Activated T-cell treated with anti-CD3 and anti-CD28 coated beads for 48 hours (primary cell): ENCODE measurements around the gene FEM1C.
"Not testable (repeated sequence)": the region's sequence is repeated elsewhere in the genome, so short reads cannot be mapped to it uniquely, and the experiment has no call there.

Experiments
- DNase-seq: peaks from one replicate; pipeline ENCODE4 v3.0.0-alpha.2; 2020; ENCODE audit warnings: low read depth

The FEM1C gene

DNA sequence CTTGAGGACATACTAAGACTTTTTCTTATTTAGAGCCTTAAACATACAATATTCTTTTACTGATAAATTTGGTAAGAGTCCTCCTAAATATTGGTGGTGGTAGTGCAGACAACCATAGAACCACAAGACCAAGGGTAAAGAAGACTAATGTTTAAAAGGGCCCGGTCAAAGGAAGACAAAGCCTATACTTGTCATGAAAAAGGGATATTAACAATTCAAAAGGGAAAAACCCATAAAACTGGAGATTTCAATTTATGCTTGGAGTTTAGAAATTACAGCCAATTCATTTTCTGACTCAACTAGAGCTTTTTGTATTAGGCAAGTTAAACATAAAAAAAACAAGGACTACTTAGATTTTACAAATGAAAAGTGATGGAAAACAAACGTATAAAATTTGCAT lies 24.4 kb downstream of the FEM1C start:
- no peak for DNase-seq

DNA sequence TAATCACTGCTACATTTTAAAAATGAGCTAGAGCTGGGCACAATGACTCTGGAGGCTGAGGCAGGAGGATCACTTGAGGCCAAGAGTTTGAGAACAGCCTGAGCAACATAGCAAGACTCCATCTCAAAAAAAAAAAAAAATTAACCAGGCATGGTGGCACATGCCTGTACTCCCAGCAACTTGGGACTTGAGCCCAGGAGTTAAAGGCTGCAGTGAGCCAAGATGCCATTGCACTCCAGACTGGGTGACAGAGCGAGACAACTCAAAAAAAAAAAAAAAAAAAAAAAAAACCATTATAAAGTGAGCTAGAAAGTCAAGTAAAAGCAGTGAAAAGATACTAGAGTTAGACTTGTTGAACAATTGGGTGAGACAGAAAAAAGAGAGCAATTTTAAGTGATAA lies 28.2 kb downstream of the FEM1C start:
- DNase-seq: no peak

GRCh38 chr5:115514220-115514619 lies 30.4 kb downstream of the FEM1C start:
- no peak for DNase-seq

DNA sequence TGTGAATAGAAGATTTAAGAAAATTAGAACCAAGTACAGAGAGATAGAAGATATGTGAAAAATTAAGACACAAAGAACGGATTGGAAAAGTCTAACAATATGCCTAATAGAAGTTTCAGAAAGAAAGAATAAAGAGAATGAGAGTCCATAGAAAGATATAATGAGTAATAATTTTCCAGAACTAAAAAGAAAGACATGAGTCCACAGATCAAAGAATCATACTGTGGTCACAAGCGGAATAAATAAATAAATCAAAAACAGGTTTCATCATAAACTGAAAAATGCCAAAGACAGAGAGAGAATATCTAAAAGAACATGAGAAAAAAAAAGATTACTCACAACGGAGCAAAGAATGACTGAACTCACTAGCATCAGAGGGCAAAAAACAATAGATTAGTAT lies 32.9 kb downstream of the FEM1C start:
- DNase-seq: no peak

DNA sequence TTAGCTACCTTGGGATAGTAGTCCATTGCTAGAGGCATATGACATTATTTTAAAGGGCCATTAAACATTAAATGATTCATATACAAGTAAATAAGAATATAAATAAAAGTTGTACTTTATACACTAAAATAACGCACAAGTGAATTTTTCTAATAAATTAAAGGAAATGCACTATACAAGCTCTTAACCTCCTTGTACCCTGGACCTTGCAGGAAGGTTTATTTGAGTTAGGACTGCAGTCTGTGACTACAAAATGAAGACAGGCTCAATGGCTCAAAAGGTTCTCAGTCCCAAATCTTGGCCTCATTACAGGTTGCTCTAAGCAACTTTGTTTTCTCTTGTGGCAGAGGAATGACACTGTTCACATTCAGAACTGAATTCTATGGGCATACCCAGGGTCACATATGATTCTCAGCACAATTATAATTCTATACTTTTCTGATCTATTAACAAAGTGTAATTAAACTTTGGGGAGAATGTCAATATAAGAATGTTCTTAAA lies 34.4 kb downstream of the FEM1C start:
- DNase-seq: no peak

DNA sequence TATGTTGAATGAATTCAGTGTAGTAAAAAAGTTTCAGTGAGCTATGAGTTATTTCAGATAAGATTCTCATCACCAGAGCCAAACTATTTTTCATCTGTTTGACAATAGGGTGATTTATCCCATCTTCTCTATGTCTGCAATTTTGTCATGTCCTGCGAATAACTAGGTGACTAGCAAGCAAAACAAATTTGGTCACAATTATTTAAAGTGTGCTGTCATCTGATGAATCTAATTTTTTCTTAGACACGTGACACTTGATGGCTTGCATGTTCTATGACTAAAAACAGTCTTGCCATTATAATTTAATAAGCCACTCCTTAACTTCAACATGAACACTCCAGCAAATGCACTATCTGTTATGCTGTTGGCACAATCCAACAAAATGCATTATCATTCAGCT lies 35.0 kb downstream of the FEM1C start:
- DNase-seq: no peak

GRCh38 chr5:115507681-115508080 lies 36.9 kb downstream of the FEM1C start:
- no peak for DNase-seq

- no peak for DNase-seq
Observed at GRCh38 chr5:115503420-115503819, 41.2 kb downstream of the FEM1C start.

GRCh38 chr5:115501464-115502210 lies 42.9 kb downstream of the FEM1C start:
- no peak for DNase-seq

GRCh38 chr5:115500225-115500624 lies 44.4 kb downstream of the FEM1C start:
- DNase-seq: no peak

DNA sequence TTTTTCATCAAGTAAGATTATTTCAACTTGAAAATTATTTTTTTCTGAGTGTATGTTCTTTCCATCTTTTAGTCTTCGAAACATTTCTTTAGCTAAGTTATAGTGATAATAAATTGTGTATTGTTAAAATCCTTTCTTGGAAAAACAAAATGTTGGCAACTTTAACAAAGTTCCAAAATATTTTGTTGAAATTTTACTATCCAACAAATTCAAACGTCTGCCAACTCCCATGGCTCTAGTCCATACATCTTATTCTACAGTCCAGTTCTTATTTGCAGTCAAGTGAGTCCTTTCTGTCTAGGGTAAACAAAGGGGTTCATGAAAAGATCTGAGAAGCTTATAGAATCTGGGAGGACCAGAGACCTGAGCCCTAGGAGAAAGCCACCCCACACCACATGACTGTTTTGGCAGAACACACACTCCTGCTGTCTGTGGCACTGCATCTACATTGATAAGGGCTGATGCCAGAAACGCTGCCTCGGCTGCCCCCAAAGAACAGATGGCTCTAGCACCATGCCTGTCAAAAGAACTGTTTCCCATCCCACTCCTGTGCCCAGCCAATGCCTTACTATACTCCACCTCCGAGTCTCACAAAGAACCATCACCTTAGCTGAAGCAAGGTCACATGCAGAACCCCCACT lies 47.5 kb downstream of the FEM1C start:
- DNase-seq: no peak

GRCh38 chr5:115494570-115495289 lies 49.8 kb downstream of the FEM1C start:
- no peak for DNase-seq

DNA sequence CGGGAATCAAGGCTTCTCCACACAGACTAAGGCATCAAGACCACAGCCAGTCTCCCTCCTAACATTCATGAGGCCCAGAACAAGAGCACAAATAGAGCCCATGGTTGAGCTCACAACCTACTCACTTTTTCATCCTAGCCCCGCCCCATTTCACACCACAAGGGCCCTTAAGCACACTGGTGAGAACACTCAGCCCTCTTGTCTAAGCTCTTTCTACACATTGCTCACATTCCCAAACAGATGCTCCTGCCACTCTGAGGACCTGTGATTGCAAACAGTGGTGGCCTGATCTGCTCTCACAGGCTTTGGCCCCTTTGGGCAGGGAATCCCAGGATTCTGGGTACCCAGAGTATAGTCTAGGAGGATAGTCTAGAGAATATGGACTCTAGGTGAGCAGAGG lies 54.0 kb downstream of the FEM1C start:
- DNase-seq: no peak

DNA sequence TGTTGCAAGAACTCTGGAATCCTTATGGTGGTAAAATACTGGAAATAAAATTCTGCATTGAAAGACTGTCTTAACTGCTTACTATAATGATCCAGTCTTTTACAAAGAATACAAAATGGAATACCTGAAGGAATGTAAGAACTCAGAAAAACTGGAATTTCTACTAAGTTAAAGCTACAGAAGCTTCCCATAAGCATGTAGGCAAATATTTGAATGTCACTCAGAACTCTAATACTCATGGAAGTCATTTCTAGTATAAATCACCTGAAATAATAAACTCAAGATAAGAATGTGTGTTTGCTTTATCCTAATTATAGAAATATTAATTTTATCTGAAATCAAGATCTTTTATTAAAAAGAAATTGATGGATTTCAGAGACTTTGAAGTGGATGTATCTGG lies 54.8 kb downstream of the FEM1C start:
- no peak for DNase-seq

- no peak for DNase-seq
Observed at GRCh38 chr5:115487756-115488155, 56.8 kb downstream of the FEM1C start.

- DNase-seq: no peak
Observed at GRCh38 chr5:115487168-115487567, 57.4 kb downstream of the FEM1C start.

- DNase-seq: no peak
Observed at GRCh38 chr5:115486728-115487127, 57.8 kb downstream of the FEM1C start.

- DNase-seq: no peak
Observed at GRCh38 chr5:115484368-115484767, 60.2 kb downstream of the FEM1C start.

DNA sequence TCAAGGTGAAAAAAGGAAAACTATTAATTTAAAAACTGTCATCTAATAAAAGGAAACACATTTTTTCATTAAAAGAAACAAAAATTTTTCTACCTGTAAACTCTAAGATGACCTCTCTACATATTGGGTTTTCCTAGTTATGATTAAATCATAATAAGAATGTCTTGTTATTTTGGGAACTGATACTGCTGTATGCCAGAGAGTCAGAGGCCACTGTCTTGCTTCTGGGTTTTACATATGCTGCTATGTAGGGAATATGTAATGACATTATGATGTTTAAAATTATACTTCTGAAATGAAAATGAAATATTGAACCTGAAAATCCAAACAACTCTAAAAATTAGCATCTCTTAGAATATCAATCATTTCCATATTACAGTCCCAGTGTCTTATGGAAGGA lies 63.7 kb downstream of the FEM1C start:
- no peak for DNase-seq

GRCh38 chr5:115480271-115480670 lies 64.3 kb downstream of the FEM1C start:
- no peak for DNase-seq

GRCh38 chr5:115479166-115479873 lies 65.3 kb downstream of the FEM1C start:
- DNase-seq: not testable (repeated sequence)

DNA sequence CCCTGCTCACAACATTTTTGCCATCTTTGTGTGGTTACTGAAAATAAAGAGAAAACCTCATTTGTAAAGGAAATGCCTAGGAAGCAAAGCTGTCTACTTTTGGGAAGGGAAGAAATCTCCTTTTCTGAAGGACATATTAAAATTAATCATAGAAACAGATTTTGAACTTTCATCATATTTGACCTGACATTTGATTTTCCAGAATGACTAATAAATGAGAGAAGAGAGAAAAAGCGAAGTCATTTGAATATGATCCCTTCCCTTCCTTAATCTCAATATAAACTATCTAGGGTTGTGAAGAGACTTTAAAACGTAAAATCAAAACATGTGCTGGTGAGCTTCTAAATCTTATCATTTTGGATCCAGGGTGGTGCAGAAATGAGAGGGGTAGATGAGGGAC lies 66.3 kb downstream of the FEM1C start:
- no peak for DNase-seq
